ENCODE data around the gene LAYN.

Gene LAYN

DNA sequence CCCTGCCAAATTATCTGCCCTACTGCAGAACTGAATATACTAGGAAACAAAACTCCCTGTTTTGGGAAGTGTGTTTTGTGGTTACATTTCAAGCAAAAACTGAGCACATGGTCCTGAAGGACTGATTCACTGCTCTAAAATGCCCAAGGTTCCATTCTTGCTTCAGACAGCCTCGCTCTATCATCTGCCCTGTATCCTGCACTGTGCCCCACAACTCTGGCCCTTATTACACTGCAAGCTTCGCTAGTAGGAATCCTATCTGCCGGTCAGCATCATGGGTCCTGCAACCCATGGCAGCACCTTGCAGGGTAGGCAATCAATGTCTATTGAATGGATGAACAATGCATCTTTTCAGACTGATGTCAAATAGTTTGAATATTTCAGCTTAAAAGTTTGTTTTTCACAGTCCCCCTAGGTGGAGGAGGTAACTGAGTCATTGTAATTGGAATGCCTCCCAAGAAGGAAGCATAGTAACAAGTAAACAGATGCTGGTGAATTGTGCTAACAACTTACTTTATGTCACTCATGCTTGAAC is 21.3 kb downstream of the LAYN start:
- peak; percentile 68 for DNase-seq (ENCODE audit: low spot score)
- FAIRE-seq = no peak

DNA sequence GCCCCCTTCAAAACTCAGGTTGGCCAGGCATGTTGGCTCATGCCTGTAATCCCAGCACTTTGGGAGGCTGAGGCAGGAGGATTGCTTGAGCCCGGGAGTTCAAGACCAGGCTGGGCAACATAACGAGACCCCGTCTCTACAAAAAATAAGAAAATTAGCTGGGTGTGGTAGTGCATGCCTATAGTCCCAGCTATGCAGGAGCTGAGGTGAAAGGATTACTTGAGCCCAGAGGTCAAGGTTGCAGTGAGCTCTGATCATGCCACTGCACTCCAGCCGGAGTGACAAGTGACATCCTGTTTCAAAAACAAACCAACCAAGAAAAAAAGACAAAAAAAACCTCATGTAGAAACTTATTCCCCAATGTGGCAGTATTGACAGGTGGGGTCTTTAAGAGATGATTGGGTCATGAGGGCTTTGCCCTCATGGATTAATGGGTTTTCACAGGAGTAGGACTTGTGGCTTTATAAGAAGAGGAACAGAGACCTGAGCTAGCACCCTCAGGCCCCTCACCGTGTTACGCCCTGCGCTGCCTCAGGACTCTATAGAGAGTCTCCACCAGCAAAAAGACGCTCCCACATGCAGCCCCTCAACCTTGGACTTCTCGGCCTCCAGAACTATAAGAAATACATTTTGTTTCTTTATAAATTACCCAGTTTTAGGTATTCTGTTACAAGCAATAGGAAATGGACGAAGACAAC is 22.3 kb downstream of the LAYN start:
- no peak for DNase-seq (ENCODE audit: low spot score)
- no peak for FAIRE-seq

DNA sequence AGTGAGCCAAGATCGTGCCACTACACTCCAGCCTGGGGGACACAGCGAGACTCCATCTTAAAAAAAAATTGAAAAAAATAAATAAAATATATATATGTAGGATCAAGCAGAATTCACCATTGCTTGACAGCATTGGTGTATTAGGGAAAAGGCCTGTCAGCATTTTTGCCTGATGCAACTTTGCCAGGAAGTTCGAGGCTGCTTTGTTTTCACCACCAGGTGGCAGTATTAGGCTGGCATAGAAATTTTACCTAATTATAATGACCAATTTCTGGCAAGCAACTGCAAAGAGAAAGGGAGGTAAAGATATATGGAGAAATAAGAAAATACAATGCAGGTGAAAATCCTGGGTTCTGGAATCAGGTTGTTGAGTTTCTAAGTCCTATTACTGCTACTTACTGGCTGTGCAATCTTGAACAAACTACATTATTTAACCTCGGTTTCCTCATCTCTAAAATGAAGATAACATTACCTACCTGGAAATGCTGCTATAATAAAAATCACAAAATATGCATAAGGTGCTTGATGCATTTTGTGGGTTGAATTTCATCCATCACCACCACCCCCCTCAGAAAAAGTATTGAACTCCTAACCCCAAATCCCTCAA is 24.7 kb downstream of the LAYN start:
- peak; percentile 57 for FAIRE-seq
- DNase-seq (ENCODE audit: low spot score) = peak; percentile 37

DNA sequence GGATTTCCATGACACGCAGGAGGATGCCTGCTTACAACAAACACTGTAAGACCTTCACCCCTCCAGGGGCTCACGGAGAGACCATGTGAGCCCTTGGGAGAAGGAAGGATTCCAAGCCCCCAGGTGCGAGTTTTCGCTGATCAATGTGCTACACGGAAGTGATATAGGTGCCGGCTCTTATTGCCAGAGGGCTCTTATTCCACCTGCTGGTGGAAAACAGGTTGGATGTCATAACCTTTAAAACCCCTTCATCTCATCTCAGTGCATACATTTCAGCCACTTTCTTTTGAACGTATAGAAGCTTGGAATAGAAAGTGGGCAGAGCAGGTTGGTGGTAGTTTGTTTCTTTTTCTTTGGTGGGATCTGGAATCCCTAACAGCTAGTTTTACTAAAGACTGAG is 25.8 kb downstream of the LAYN start:
- no peak for FAIRE-seq
- DNase-seq (ENCODE audit: low spot score) = no peak

DNA sequence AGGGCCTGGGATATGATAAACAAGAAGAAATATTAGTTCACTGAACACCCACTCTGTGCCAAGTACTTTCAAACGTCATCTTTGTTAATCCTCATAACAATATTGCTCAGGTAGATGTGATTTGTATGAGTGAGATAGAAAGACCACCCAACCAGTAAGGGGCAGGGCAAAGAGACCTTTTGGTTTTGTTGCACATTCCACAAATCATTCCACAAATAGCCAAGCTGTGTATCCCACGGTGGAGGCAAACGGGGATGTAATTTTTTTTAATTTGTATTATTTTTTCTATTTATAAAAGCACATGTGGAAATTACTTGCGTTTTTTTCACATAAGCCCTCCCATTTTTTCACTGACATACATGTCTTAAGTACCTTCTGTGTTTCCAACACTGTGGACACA is 29.0 kb downstream of the LAYN start:
- FAIRE-seq (no peak), DNase-seq (ENCODE audit: low spot score) (no peak)

DNA sequence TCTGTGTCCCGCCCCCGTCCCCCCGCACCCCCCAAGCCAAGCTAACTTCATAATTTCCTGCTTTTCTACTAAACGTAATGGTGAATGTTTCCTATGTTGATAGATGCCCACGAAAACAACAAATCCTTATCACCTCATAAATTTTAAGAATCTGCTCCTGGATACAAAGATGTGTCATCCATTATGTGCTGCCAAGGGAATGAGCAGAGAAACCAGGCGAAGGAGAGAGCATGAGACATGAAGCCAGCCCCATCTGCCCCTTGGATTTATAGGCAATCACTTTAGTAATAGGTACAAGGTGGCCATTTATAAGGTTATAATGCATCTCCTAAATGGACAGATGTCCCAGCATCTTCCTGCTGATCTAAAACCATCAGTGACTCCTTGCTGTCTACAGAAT is 30.3 kb downstream of the LAYN start:
- DNase-seq (ENCODE audit: low spot score) (no peak), FAIRE-seq (no peak)

DNA sequence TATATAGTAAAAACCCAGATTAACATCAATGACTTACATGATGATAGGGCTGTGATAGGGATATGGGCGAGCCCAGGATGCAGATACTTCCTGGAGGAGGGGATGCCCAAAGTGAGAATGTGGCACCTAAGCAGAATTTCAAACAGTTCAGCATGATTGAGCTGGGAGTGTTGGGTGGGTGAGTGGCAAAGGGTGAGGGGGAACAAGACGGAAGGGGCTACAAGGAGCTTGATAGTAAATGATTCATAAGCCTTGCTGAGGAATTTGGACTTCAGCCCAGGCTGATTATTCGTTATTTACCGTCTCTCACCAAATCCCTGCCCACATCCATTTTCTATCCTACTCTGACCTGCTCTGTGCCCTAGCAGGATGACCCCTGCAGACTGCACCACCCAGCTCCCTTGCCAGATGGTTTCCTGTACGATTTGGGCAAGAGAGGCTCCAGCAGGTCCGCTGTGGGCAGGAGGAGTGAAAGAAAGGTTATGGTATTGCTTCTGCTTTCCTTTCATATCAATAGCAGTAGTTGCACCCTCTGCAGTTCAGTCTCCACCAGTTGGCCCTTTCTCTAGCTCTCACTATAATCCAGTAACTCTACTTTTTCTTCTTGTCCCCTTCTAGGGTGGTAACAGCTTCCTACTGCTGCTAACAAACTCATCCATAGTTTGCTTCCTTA is 31.4 kb downstream of the LAYN start:
- FAIRE-seq = no peak
- DNase-seq (ENCODE audit: low spot score) = peak; percentile 39

DNA sequence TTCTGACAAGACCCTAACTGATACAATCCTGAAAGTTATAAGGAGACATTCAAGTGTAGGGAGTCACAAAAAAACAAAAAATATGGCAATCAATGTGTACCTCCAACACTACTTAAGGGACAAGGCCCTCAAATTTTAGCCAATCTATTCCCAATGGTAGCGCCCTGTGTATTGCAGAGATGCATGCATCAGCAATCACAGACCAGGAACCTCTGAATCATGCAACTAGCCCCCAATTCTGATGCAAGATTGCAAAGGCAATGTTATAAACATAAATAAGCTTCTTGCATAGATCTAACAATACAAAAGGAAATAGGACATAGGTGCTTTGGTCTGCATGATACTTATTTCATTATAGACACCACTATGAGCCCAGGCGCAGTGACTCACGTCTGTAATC is 32.1 kb downstream of the LAYN start:
- no peak for FAIRE-seq

DNA sequence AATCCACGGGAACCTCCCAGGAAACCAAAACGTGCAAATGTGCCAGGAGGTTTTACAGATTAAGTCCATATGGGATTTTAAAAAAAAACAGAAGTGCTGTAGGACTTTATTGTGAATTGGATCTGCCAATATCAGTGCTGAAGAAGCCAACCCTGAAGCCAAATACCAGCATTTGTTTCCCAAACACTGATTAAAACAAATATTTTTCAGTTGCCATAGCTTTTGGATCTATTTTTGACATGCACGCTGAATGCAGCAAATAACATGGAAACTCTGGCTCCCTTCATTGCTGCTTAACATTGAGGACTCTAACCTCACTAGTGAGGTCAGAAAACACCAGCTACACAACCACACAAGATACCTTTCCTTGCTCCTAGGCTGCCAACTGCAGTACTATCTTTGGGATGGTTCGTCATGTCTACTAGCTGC is 33.3 kb downstream of the LAYN start:
- DNase-seq (ENCODE audit: low spot score) = no peak
- no peak for FAIRE-seq

More for the DNA sequence above, 32.1 kb downstream of the LAYN start:
- no peak for DNase-seq (ENCODE audit: low spot score)

DNA sequence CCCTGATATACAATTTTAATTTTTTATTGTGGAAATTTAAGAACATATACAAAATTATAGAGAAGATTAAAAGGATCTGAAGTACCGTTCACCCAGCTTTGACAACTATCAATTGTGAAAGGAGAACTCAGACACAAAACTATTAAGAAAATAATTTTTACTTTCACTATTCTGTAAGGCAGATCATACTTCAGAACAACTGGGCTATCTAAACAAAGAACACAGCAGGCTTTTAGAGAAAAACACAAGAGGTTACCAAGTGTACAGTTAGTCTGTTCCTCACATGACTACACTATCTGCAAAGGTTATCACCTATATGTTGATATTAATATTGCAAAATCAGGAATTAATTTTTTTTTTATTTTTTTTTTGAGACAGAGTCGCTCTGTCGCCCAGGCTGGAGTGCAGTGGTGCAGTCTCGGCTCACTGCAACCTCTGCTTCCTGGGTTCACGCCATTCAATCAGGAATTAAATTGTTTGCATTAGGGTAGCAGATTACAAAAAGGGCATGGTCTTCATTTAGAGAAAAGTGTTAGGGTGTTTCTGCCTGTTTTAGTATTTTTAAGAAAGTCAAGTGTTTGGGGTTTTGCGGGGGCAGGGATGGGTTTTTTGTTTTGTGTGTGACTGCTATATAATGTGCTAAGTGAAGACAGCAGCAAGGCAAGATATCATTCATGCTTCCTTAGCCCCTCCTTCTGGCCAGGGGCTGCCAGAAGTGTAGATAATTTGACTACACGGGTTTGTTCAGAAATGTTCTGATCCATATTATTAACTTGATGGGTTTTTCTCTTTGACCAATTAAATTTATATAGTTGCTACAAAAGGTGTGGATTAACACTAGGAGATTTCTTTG is 34.1 kb downstream of the LAYN start:
- no peak for FAIRE-seq
- DNase-seq (ENCODE audit: low spot score) = no peak

DNA sequence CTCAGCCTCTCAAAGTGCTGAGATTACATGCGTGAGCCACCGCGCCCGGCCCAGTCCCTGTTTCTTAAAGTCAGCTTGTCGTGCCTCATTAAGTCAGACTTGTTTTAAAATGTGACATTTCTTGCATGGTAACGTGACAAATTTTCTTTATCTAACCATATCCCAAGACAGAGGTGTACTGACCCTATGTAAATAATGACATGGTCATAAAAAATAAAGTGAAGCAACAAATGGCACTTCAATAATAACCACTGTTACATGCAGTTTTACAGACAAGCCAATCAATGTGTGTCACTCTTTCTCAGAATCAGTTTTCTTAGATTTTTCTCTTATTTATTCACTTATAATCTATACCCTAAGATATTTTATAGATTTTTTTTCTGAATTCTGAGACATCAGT is 35.2 kb downstream of the LAYN start:
- DNase-seq (ENCODE audit: low spot score) (no peak), FAIRE-seq (no peak)

DNA sequence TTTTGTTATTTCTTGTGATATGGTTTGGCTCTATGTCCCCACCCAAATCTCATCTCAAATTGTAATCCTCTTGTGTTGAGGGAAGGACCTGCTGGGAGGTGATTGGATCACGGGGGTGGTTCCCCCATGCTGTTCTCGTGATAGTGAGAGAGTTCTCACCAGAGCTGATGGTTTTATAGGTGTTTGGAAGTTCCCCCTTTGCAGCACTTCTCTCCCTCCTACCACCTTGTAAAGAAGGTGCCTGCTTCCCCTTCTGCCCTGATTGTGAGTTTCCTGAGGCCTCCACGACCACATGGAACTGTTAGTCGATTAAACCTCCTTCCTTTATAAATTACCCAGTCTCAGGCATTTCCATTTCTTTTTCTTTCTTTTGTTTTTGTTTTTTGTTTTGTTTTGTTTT is 37.3 kb downstream of the LAYN start:
- FAIRE-seq (no peak), DNase-seq (ENCODE audit: low spot score) (no peak)

DNA sequence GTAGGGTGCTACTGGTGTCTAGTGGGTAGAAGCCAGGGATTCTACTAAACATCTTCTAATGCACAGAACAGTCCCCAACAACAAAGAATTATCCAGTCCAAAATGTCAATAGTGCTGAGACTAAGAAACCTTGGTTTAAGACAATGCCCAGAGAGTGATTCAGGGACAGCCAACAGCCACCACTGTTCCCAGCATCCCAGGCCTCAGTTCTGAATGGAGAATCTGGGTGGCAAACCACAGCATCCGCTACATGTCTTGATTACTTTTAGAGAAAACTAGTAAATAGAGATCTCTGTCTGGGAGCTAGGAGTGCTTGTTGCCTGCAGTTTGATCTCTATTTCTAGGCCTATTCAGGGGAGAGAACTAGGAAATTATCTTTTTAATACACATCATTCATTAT is 40.8 kb downstream of the LAYN start:
- FAIRE-seq (no peak), DNase-seq (ENCODE audit: low spot score) (no peak)

DNA sequence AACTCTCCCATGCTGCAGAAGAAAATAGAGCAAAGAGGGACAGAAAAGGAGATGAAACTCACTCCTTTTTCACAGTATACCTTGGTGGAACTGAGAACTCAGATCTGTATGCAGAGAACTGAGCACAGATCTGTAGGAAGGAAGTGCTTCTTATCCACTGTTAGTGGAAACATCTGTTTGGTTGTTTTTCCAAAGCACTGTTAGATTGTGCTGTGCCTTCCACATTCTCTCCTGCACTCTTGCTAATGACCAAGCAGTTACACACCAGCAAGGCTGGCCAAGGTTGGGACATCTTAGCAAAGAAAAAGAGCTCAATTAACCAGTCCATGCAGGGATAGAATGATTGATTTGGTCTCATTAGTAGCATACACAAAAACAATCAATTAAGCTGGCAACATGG is 41.6 kb downstream of the LAYN start:
- DNase-seq (ENCODE audit: low spot score) (no peak), FAIRE-seq (no peak)

DNA sequence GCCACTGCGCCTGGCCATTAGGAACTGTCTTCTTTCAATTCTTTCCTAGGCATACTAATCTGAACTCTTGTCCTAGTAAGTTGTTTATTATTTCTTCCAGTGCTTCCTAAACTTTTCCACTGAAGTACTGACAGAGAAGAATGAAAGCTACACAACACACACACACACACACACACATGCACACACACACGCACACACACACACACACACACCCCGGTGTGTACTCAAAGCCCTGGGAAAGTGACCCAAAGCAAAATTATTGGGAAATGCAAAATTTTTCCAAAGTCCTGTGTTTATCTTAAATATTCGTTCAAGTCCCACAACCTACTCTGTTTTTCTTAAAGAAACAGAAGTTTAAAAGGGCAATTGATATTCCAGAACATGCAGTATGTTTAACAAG is 42.4 kb downstream of the LAYN start:
- FAIRE-seq (no peak), DNase-seq (ENCODE audit: low spot score) (no peak)

DNA sequence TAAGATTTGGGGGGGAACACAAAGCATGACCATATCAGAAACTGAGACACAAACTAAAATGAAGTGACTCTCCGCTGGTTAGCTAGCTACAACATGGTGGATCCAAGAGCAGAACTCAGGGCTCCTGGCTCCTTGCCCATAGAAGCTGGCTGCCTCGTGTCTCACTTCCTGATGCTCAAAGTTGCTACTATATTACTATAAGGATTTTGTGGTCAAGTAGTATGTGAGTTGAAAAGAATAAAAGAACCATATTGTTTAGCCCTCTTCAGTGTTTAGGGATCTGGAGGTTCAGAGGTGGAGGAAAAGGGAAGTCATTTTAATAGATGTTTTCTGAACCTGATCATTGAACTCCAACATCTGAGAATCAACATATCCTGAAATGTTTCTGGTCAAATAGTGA is 44.9 kb downstream of the LAYN start:
- peak; percentile 30 for DNase-seq (ENCODE audit: low spot score)
- FAIRE-seq = no peak

DNA sequence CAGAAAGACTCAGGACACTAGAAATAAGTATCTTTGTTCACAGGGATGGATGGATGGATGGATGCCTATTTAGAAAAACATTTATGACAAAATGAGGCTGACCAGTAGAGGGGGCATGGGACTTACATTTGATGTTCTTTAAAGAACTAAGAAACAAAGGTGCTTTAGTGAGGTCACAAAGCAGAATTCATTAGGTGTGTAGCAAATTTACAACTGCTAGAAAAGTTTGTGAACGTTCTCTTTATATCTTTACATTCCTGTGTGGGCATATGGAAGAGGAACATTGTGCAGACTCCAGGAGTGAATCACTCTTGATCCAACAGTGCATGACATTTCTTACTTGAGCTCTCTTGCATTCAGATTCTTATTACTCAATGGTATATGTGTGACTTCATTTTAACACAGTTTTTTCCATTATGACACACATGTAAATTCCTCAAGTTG is 45.9 kb downstream of the LAYN start:
- peak; percentile 78 for DNase-seq (ENCODE audit: low spot score)

DNA sequence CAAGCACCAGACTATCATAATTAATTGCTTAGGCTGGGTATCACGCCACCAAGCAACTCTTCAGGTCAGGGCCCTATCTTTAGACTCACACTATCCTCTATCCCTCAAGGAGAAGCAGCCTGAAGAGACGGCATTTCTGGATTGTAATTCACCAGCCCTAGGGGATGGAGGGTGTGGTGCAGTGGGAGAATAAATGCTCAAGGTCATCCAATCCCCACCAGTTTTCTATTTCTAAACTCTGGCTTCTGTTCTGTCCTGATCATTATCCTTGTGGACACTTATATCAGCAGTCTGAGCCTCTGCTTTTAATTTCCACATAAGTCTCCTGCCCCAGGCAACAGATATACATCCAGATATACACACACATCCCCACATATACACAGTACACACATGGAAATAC is 48.6 kb downstream of the LAYN start:
- DNase-seq (ENCODE audit: low spot score) (no peak), FAIRE-seq (no peak)

More for the DNA sequence above, 45.9 kb downstream of the LAYN start:
- peak; percentile 30 for FAIRE-seq

DNA sequence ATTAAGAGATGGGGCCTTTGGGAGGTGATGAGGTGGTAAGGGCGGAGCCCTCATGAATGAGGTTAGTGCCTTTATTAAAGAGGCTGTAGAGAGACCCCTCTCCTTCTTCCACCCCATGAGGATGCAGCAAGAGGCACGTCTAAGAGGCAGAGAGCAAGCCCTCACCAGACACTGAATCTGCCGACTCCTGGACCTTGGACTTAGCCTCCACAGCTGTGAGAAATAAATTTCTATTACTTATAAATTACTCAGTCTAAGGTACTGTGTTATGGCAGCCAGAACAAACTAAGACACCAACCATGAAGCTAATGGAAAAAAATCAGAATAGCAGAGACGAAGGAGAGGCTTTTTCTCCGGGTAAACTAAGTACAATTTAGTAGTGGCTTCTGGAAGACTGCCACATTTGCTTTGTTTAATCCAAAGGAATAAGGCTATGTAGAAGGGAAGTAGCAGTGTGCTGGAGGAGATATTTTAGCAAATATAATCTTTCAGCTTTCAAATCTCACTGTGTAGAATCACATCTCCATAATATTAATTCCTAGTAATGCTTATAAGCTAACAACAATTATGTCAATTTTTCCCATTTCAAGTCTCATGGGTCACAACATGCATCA is 49.5 kb downstream of the LAYN start:
- no peak for FAIRE-seq
- DNase-seq (ENCODE audit: low spot score) = no peak

DNA sequence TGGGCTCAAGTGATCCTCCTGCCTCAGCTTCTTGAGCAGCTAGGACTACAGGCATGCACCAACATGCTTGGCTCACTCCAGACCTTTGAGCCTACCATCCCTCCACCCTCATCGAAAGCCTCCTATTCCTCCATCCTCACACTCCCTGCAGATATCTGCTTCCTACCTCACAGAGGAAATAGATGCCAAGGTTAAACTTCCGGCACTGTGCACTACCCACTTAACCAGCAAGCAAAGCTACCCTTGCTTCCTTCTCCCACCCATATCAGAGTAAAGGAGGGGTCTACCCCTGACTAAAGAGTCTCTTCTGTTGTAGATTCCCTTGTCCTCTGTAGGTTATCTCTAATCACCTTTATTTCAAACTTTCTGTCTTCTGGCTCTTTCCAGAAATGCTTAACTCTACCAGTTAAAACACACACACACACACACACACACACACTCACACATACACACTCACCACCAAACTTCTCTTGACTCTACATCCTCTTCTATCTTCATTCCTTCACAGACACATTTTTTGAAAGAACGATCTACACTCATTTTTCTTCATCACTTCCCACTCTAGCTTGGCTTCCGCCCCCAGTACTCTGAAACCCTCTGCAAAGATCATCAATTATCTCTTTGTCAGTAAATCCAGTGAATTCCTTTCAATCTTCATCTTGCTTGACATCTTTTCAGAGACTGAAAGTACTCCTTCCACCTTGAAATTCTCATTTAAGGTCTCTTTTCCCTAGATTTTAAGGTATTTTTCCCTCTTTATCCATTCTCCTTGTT is 50.9 kb downstream of the LAYN start:
- no peak for DNase-seq (ENCODE audit: low spot score)
- FAIRE-seq = no peak

Measured in RCC 7860 (cell line).